K562 (cell line): ENCODE measurements around the gene CNNM3. TPM values are rescaled to one million over a fixed set of nuclear protein-coding genes. Genes with fewer than 3 reads are reported as not detected.
"Not testable (repeated sequence)": the region's sequence is repeated elsewhere in the genome, so short reads cannot be mapped to it uniquely, and the experiment has no call there.

Source experiments
- ATAC-seq: fragments of 200-7000 bp; cut with Tn5 transposase; 3 replicates; pipeline ENCODE4 v1.9.1; 2020; ENCODE audit warnings: moderate library complexity
- BruUV-seq: library from RNA; stranded (reverse); fragments of 400-500 nt; replicated peaks from 2 replicates; lab custom pipeline; 2021; lab: Mats Ljungman, UMichigan
- CTCF ChIA-PET: fragments of 300-600 bp; formaldehyde crosslinking; extraction: SDS; loops from one replicate; lab custom pipeline; 2021; ENCODE audit warnings: low intra/inter-chr PET ratio; lab: Yijun Ruan, JAX
- POLR2A ChIA-PET: fragments of 300-600, 350-650 bp; sonication (Branson Sonifier 250); formaldehyde crosslinking; extraction: SDS; loops from one replicate; lab custom pipeline; 2021; ENCODE audit warnings: antibody characterized with exemption, inconsistent platforms; lab: Yijun Ruan, JAX
- DNase-seq, 4 experiments: peaks; one replicate each; pipeline versions ENCODE4 v3.0.0 to v3.0.0-alpha.2; 2011 to 2018; ENCODE audit warnings: low spot score in 3 of 4, mixed read lengths in 3 of 4; ENCODE audit errors: extremely low read depth in 1 of 4
- FAIRE-seq: peaks from 2 replicates; lab custom pipeline; 2011; peaks lifted over from hg19 to GRCh38; lab: Jason Lieb, UNC
- H2AFZ ChIP-seq: 2 replicates; pipeline ENCODE4 v1.6.0; 2011; ENCODE audit warnings: low read depth, low read length, control low read depth, inconsistent platforms
- H3K27ac ChIP-seq: fragments of 200-600 bp; 3 replicates; pipeline ENCODE4 v1.8.0; 2011; ENCODE audit warnings: low read depth, mild to moderate bottlenecking, control low read depth, inconsistent platforms, low read length, moderate library complexity, mixed read lengths; ENCODE audit errors: extremely low read depth
- H3K27me3 ChIP-seq, 2 experiments: fragments of 300-600 bp in 1 of 2; 2 replicates in 1 of 2; 3 replicates in 1 of 2; pipeline versions ENCODE4 v1.6.0 to v1.8.0; 2011; ENCODE audit warnings: inconsistent platforms in 2 of 2, low read length in 2 of 2, mild to moderate bottlenecking in 1 of 2, mixed read lengths in 1 of 2, moderate library complexity in 1 of 2; ENCODE audit not compliant: control insufficient read depth in 2 of 2, insufficient read depth in 2 of 2
- H3K36me3 ChIP-seq: fragments of 300-600 bp; 3 replicates; pipeline ENCODE4 v1.8.0; 2011; ENCODE audit warnings: mild to moderate bottlenecking, low read length, inconsistent platforms; ENCODE audit not compliant: control insufficient read depth, insufficient read depth
- H3K4me1 ChIP-seq, 2 experiments: fragments of 200-600 bp in 1 of 2; replicated peaks in 1 of 2; 2 replicates in 1 of 2; 3 replicates in 1 of 2; pipeline versions ENCODE4 v1.5.1 to v1.8.0; 2011; ENCODE audit warnings: inconsistent platforms in 2 of 2, low read length in 2 of 2, mild to moderate bottlenecking in 1 of 2, mixed read lengths in 1 of 2, moderate library complexity in 1 of 2; ENCODE audit not compliant: control insufficient read depth in 2 of 2, insufficient read depth in 2 of 2
- H3K4me2 ChIP-seq: 2 replicates; pipeline ENCODE4 v1.6.1; 2011; ENCODE audit warnings: low read length, control low read depth, inconsistent platforms, mixed read lengths; ENCODE audit not compliant: insufficient read depth
- H3K4me3 ChIP-seq: fragments of 200-600 bp; sonication (generic), shearing (Covaris generic); 2 replicates; pipeline ENCODE4 v1.5.1; 2016; ENCODE audit warnings: control low read depth, inconsistent platforms
- H3K79me2 ChIP-seq: fragments of 200-600 bp; 3 replicates; pipeline ENCODE4 v1.8.0; 2011; ENCODE audit warnings: low read length, inconsistent platforms; ENCODE audit not compliant: control insufficient read depth, insufficient read depth
- H3K9ac ChIP-seq, 2 experiments: 2 replicates each; pipeline versions ENCODE4 v1.6.0 to v1.6.1; 2011; ENCODE audit warnings: low read depth in 2 of 2, low read length in 2 of 2, control low read depth in 1 of 2, inconsistent platforms in 1 of 2, mild to moderate bottlenecking in 1 of 2, mixed read lengths in 1 of 2; ENCODE audit not compliant: insufficient read depth in 1 of 2
- H3K9me1 ChIP-seq: one replicate; pipeline ENCODE4 v1.6.0; 2011; ENCODE audit warnings: inconsistent platforms, mild to moderate bottlenecking, low read length, moderate library complexity; ENCODE audit not compliant: control insufficient read depth, insufficient read depth
- H3K9me3 ChIP-seq: replicated peaks from 2 replicates; pipeline ENCODE4 v1.5.1; 2011; ENCODE audit warnings: low read depth, low read length, inconsistent platforms; ENCODE audit not compliant: control insufficient read depth, insufficient read depth
- H4K20me1 ChIP-seq: replicated peaks from 2 replicates; pipeline ENCODE4 v1.6.1; 2011; ENCODE audit warnings: low read length, inconsistent platforms, mixed read lengths; ENCODE audit not compliant: control insufficient read depth, insufficient read depth
- ADNP ChIP-seq: fragments of 200-800 bp; sonication (Bioruptor generic); IDR thresholded peaks from 2 replicates; pipeline ENCODE4 v1.6.1; 2016; ENCODE audit warnings: missing genetic modification characterization, missing compliant biosample characterization
- HEY1 ChIP-seq: fragments of 250-450 bp; sonication (Bioruptor Pico); IDR thresholded peaks from 2 replicates; pipeline ENCODE4 v1.5.0; 2020; ENCODE audit warnings: mild to moderate bottlenecking, moderate library complexity, borderline replicate concordance
- SMAD1 ChIP-seq: fragments of 150-350 bp; IDR thresholded peaks from 2 replicates; pipeline ENCODE4 v1.6.1; 2014; ENCODE audit warnings: low read length, low read depth; ENCODE audit not compliant: partially characterized antibody
- SMARCC2 ChIP-seq: fragments of 450-650 bp; IDR thresholded peaks from 2 replicates; pipeline ENCODE4 v1.6.1; 2017; ENCODE audit warnings: antibody characterized with exemption, moderate library complexity, mild to moderate bottlenecking, low read depth
- ZFPM2 ChIP-seq: fragments of 250-450 bp; sonication (Bioruptor Pico); IDR thresholded peaks from 2 replicates; pipeline ENCODE4 v1.5.1; 2022; ENCODE audit warnings: mild to moderate bottlenecking
- WGBS: fragments of 100-300 bp; shearing (Covaris generic); methylation state at CpG from one replicate; pipeline ENCODE4 v1.1.6; 2016; ENCODE audit warnings: low coverage, mixed read lengths; ENCODE audit not compliant: insufficient coverage; ENCODE audit errors: missing lambda C conversion rate; 5-methylcytosine and 5-hydroxymethylcytosine counted together
- in situ Hi-C: fragments of 300-500 bp; cut with MboI; formaldehyde crosslinking; loops from 4 replicates; pipeline ENCODE4 v1.15.0; 2018; ENCODE audit warnings: inconsistent platforms, mixed read lengths
- intact Hi-C: fragments of 100-400 bp; cut with micrococcal nuclease; formaldehyde crosslinking; loops from 2 replicates; pipeline ENCODE4 v1.14.2; 2022
- polyA plus RNA-seq, 8 experiments: library from polyadenylated mRNA; depleted of rRNA in 4 of 8; stranded (reverse) in 5 of 8; unstranded in 3 of 8; fragments of >200 nt; fragmentation: Nextera tagmentation in 2 of 8; fragmentation: Illumina TruSeq in 1 of 8; extraction: Ambion mirVana in 2 of 8; extraction: Trizol in 1 of 8; gene quantifications; 2 replicates each; pipeline versions ENCODE4 v1.2.1 to v1.2.3, GENCODE V29; 2011 to 2014; ENCODE audit warnings: inconsistent platforms in 1 of 8, missing spikeins in 1 of 8
- total RNA-seq, 7 experiments: library from RNA; depleted of rRNA in 6 of 7; stranded (reverse); fragments of >200 nt in 6 of 7; fragmentation: Illumina TruSeq in 2 of 7; extraction: Trizol in 2 of 7; gene quantifications; 2 replicates each; pipeline versions ENCODE4 v1.2.1 to v1.2.3, GENCODE V29; 2011 to 2021; ENCODE audit warnings: low replicate concordance in 1 of 7

Gene CNNM3
- total and polyA plus RNA-seq, 9 of the 15 experiments (the other 6 are each of a cell fraction or from before 2014, with no cell fraction given) = 1.4 to 16.9 (median 6.5) TPM

- no peak for TF ChIP-seq SMAD1
- TF ChIP-seq ADNP = no peak
- TF ChIP-seq HEY1 = no peak
- no peak for TF ChIP-seq ZFPM2
- no peak for TF ChIP-seq SMARCC2
Observed at GRCh38 chr2:96804986-96805385, 11.1 kb upstream of the CNNM3 start (continued).

DNA sequence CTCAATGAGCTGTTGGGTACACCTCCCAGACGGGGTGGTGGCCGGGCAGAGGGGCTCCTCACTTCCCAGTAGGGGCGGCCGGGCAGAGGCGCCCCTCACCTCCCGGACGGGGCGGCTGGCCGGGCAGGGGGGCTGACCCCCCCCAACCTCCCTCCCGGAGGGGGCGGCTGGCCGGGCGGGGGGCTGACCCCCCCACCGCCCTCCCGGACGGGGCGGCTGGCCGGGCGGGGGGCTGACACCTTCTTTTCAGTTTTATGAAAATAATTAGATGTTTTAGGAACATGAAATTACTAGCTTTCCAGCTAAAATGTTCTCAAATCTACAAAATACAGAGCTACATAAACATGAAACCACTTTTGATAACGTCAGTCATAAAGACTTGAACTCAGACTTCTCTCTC, 10.1 kb upstream of the CNNM3 start:
- H4K20me1 ChIP-seq, ATAC-seq, H3K9me3 ChIP-seq, H3K4me3 ChIP-seq, H3K9me1 ChIP-seq, H3K27ac ChIP-seq, CTCF ChIA-PET, in situ Hi-C loops, FAIRE-seq, H2AFZ ChIP-seq, H3K4me2 ChIP-seq, H3K27me3 ChIP-seq, H3K79me2 ChIP-seq, H3K9ac ChIP-seq, DNase-seq, BruUV-seq: not testable (repeated sequence)
- POLR2A ChIA-PET = interaction anchor here (0.6 kb wide), 1 partner anchor 268 kb away, joined by 3 read pairs; no protein-coding TSS in a partner anchor
- peaks cover 12% of the 10 kb centered on the region; the same call in 2 of the 3 replicates for H3K36me3 ChIP-seq
- intact Hi-C loops = loop anchor here (10.0 kb wide), 1 partner anchor 251 kb away; no protein-coding TSS in a partner anchor
- H3K4me1 ChIP-seq = peaks cover 10 to 22% of the 10 kb centered on the region in 2 experiments; a peak in 4 of 5 replicates
- WGBS = 54% methylated on average over 1 of the region's 20 CpGs
